Keratinocyte (primary cell): ENCODE measurements around the gene MICALL1.

ENCODE experiments used
- EZH2 ChIP-seq: IDR thresholded peaks from one replicate; pipeline ENCODE4 v1.6.1; 2012; ENCODE audit warnings: inconsistent platforms, mild to moderate bottlenecking, low read length, moderate library complexity
- TF ChIP-seq, protein P1 (sequence below), 3 experiments: IDR thresholded peaks in 1 of 3; conservative IDR thresholded peaks in 1 of 3; optimal IDR thresholded peaks in 1 of 3; 2 replicates in 2 of 3; 3 replicates in 1 of 3; pipeline versions ENCODE3 to v1.5.1; 2011; ENCODE audit warnings: low read length in 3 of 3, mild to moderate bottlenecking in 3 of 3, moderate library complexity in 2 of 3, control low read depth in 1 of 3, inconsistent platforms in 1 of 3; ENCODE audit not compliant: insufficient read depth in 2 of 3; ENCODE audit errors: extremely low read depth in 1 of 3

DNA sequence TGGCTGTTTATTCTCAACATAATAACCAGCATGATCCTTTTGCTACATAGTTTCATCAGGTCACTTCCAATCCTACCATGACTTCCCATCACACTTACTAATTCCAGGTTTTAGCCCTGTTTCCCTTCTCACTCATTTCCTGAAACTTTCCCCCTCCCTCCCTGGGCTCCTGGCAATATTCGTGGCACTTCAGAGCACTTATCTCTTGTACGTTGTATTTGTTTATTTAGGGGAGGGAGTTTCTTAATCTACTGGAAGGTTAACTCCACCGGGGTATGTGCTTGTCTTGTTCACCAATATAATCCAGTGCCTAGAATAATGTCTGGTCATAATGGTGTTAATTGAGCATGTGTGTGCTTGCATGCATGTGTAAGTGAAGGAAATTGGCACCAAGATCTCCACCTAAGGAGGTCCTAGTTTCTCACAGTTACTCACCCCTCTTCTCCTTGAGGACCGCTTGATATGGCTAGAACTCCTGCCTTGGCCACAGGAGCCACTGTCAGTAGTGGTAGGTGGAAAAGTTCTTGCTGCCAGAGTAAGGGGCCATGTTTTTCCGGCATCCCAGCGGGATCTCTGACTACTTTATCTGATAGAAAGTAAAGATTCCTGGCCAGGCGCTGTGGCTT lies 45.2 kb upstream of the MICALL1 start:
- no peak for TF ChIP-seq EZH2
- TF ChIP-seq, protein P1, sequence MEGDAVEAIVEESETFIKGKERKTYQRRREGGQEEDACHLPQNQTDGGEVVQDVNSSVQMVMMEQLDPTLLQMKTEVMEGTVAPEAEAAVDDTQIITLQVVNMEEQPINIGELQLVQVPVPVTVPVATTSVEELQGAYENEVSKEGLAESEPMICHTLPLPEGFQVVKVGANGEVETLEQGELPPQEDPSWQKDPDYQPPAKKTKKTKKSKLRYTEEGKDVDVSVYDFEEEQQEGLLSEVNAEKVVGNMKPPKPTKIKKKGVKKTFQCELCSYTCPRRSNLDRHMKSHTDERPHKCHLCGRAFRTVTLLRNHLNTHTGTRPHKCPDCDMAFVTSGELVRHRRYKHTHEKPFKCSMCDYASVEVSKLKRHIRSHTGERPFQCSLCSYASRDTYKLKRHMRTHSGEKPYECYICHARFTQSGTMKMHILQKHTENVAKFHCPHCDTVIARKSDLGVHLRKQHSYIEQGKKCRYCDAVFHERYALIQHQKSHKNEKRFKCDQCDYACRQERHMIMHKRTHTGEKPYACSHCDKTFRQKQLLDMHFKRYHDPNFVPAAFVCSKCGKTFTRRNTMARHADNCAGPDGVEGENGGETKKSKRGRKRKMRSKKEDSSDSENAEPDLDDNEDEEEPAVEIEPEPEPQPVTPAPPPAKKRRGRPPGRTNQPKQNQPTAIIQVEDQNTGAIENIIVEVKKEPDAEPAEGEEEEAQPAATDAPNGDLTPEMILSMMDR (optimal IDR thresholded peaks at IDR 0.05 in 1 of 3, IDR thresholded peaks at IDR 0.05 in 1 of 3, conservative IDR thresholded peaks at IDR 0.05 in 1 of 3; ENCODE audit: extremely low read depth in 1 of 3, insufficient read depth in 2 of 3, low read length in 3 of 3): no peak
